GM15510 (cell line): ENCODE measurements around the gene CLN5.

Experiments used
- POLR2A ChIP-seq: IDR thresholded peaks from 3 replicates; pipeline ENCODE4 v1.6.1; 2011; ENCODE audit warnings: borderline replicate concordance; ENCODE audit not compliant: insufficient read length; ENCODE audit errors: extremely low read depth

Gene CLN5

GRCh38 chr13:77000475-77000874, 8.6 kb downstream of the CLN5 start:
- TF ChIP-seq POLR2A: no peak

GRCh38 chr13:77001540-77001939, 9.7 kb downstream of the CLN5 start:
- no peak for TF ChIP-seq POLR2A

GRCh38 chr13:77001963-77002587, 10.2 kb downstream of the CLN5 start:
- TF ChIP-seq POLR2A: no peak

GRCh38 chr13:77002590-77003190, 10.8 kb downstream of the CLN5 start:
- no peak for TF ChIP-seq POLR2A

- TF ChIP-seq POLR2A: no peak
Measured at GRCh38 chr13:77009011-77009410, 17.1 kb downstream of the CLN5 start.

GRCh38 chr13:77013853-77014542, 22.1 kb downstream of the CLN5 start:
- TF ChIP-seq POLR2A: no peak

- TF ChIP-seq POLR2A: no peak
Measured at GRCh38 chr13:77014906-77015685, 23.2 kb downstream of the CLN5 start.

- no peak for TF ChIP-seq POLR2A
Measured at GRCh38 chr13:77016251-77016812, 24.5 kb downstream of the CLN5 start.

GRCh38 chr13:77016888-77017623, 25.2 kb downstream of the CLN5 start:
- TF ChIP-seq POLR2A: no peak

- TF ChIP-seq POLR2A: no peak
Measured at GRCh38 chr13:77019756-77020155, 27.9 kb downstream of the CLN5 start.

GRCh38 chr13:77022341-77022740, 30.5 kb downstream of the CLN5 start:
- TF ChIP-seq POLR2A: no peak

- peak; percentile 19 for TF ChIP-seq POLR2A
Measured at GRCh38 chr13:77026255-77026860, 34.5 kb downstream of the CLN5 start.

- peak; percentile 88 for TF ChIP-seq POLR2A
Measured at GRCh38 chr13:77026861-77027621, 35.2 kb downstream of the CLN5 start, which contains the start of gene FBXL3. Gene FBXL3 (minus strand): TSS chr13:77027159. CDS start chr13:77021860, 5,299 bp downstream.
